ENCODE measurements around the gene TRIP12. TPM values are rescaled to one million over a fixed set of nuclear protein-coding genes. Genes with fewer than 3 reads are reported as not detected.

TRIP12 gene
- total RNA-seq, 2 experiments from 2014 or later = 151 to 178 TPM

- H3K4me1 Mint-ChIP-seq (ENCODE audit: low read depth) = no peaks in the 10 kb centered on the region
- H3K4me3 Mint-ChIP-seq = no peak overlapping the region
- no peaks in the 10 kb centered on the region for H3K36me3 Mint-ChIP-seq (ENCODE audit: low read depth)
- no peak overlapping the region for H3K4me3 ChIP-seq (ENCODE audit: low read length)
- H3K9me3 ChIP-seq (ENCODE audit: control insufficient read depth in 1 of 2, insufficient read depth in 1 of 2, low read length in 2 of 2) = no peaks in the 10 kb centered on the region
- H3K27me3 ChIP-seq (ENCODE audit: control insufficient read depth in 1 of 2, insufficient read depth in 2 of 2, low read length in 2 of 2) = no peaks in the 10 kb centered on the region
- no peak overlapping the region for H3K27ac ChIP-seq (ENCODE audit: low read depth in 1 of 2, low read length in 2 of 2)
- ATAC-seq (ENCODE audit: poor library complexity) = no peak
- no peak for DNase-seq
- H3K36me3 ChIP-seq (ENCODE audit: insufficient read depth, low read length) = no peaks in the 10 kb centered on the region
- ChIA-PET CTCF (no interaction called here), POLR2A (no interaction called here)
- H3K27ac Mint-ChIP-seq = no peak overlapping the region
- intact Hi-C loops (cut with DNase I, micrococcal nuclease) = no loop called here
- H3K4me1 ChIP-seq (ENCODE audit: insufficient read depth, low read length) = no peaks in the 10 kb centered on the region
- no peaks in the 10 kb centered on the region for H3K9me3 Mint-ChIP-seq
- TF ChIP-seq CTCF (IDR thresholded peaks at IDR 0.05) = no peak
- H3K27me3 Mint-ChIP-seq = no peaks in the 10 kb centered on the region
These were observed 22.1 kb upstream of the TRIP12 start for GRCh38 chr2:229943770-229944449.

GRCh38 chr2:229943171-229943570, 21.4 kb upstream of the TRIP12 start:
- no peaks in the 10 kb centered on the region for H3K36me3 Mint-ChIP-seq (ENCODE audit: low read depth)
- no peak overlapping the region for H3K27ac ChIP-seq (ENCODE audit: low read depth in 1 of 2, low read length in 2 of 2)
- no peak for TF ChIP-seq CTCF (IDR thresholded peaks at IDR 0.05)
- H3K9me3 ChIP-seq (ENCODE audit: control insufficient read depth in 1 of 2, insufficient read depth in 1 of 2, low read length in 2 of 2) = peaks cover 0 to 6% of the 10 kb centered on the region in 2 experiments
- ChIA-PET POLR2A (no interaction called here), CTCF (no interaction called here)
- no peak overlapping the region for H3K4me3 ChIP-seq (ENCODE audit: low read length)
- no peaks in the 10 kb centered on the region for H3K27me3 ChIP-seq (ENCODE audit: control insufficient read depth in 1 of 2, insufficient read depth in 2 of 2, low read length in 2 of 2)
- no peaks in the 10 kb centered on the region for H3K9me3 Mint-ChIP-seq
- H3K36me3 ChIP-seq (ENCODE audit: insufficient read depth, low read length) = no peaks in the 10 kb centered on the region
- H3K27ac Mint-ChIP-seq = no peak overlapping the region
- intact Hi-C loops (cut with DNase I, micrococcal nuclease) = no loop called here
- no peak overlapping the region for H3K4me3 Mint-ChIP-seq
- no peak for DNase-seq
- no peaks in the 10 kb centered on the region for H3K4me1 Mint-ChIP-seq (ENCODE audit: low read depth)
- no peaks in the 10 kb centered on the region for H3K4me1 ChIP-seq (ENCODE audit: insufficient read depth, low read length)
- ATAC-seq (ENCODE audit: poor library complexity) = no peak
- no peaks in the 10 kb centered on the region for H3K27me3 Mint-ChIP-seq

- no peak for ATAC-seq (ENCODE audit: poor library complexity)
- no peak overlapping the region for H3K27ac Mint-ChIP-seq
- no peak for TF ChIP-seq CTCF (IDR thresholded peaks at IDR 0.05)
These were observed 20.9 kb upstream of the TRIP12 start for GRCh38 chr2:229942671-229943070.

More at GRCh38 chr2:229942671-229943070, 20.9 kb upstream of the TRIP12 start:
- Histone ChIP-seq H3K9me3 (ENCODE audit: control insufficient read depth in 1 of 2, insufficient read depth in 1 of 2, low read length in 2 of 2) (peaks cover 0 to 11% of the 10 kb centered on the region in 2 experiments), H3K4me3 (ENCODE audit: low read length) (no peak overlapping the region), H3K27me3 (ENCODE audit: control insufficient read depth in 1 of 2, insufficient read depth in 2 of 2, low read length in 2 of 2) (no peaks in the 10 kb centered on the region), H3K27ac (ENCODE audit: low read depth in 1 of 2, low read length in 2 of 2) (no peak overlapping the region), H3K36me3 (ENCODE audit: insufficient read depth, low read length) (no peaks in the 10 kb centered on the region), H3K4me1 (ENCODE audit: insufficient read depth, low read length) (no peaks in the 10 kb centered on the region)
- no peaks in the 10 kb centered on the region for H3K4me1 Mint-ChIP-seq (ENCODE audit: low read depth)
- H3K27me3 Mint-ChIP-seq = no peaks in the 10 kb centered on the region
- intact Hi-C loops (cut with DNase I, micrococcal nuclease) = no loop called here
- no peak overlapping the region for H3K4me3 Mint-ChIP-seq
- DNase-seq = no peak
- no peaks in the 10 kb centered on the region for H3K36me3 Mint-ChIP-seq (ENCODE audit: low read depth)
- POLR2A ChIA-PET = no interaction called here
- no peaks in the 10 kb centered on the region for H3K9me3 Mint-ChIP-seq
- CTCF ChIA-PET = no interaction called here
